HepG2 (cell line): ENCODE measurements around the gene EOMES. TPM values are rescaled to one million over a fixed set of nuclear protein-coding genes. Genes with fewer than 3 reads are reported as not detected.

Experiments used
- GFI1 ChIP-seq: sonication (generic); formaldehyde crosslinking; IDR thresholded peaks from 2 replicates; pipeline ENCODE4 v1.5.0; 2020; ENCODE audit warnings: missing genetic modification reagents, mild to moderate bottlenecking, borderline replicate concordance
- HNRNPK ChIP-seq: fragments of 200-400 bp; formaldehyde crosslinking; IDR thresholded peaks from 2 replicates; pipeline ENCODE4 v1.6.1; 2018; ENCODE audit warnings: low read length, low read depth, moderate library complexity, mild to moderate bottlenecking; ENCODE audit not compliant: poor library complexity, severe bottlenecking
- MLLT10 ChIP-seq: sonication (generic); formaldehyde crosslinking; IDR thresholded peaks from 2 replicates; pipeline ENCODE4 v1.4.0; 2020; ENCODE audit warnings: missing genetic modification reagents
- PHF21A ChIP-seq: sonication (generic); formaldehyde crosslinking; IDR thresholded peaks from 2 replicates; pipeline ENCODE4 v1.5.0; 2020; ENCODE audit warnings: mild to moderate bottlenecking, missing genetic modification reagents
- SIX4 ChIP-seq: sonication (generic); formaldehyde crosslinking; IDR thresholded peaks from 2 replicates; pipeline ENCODE4 v1.4.0; 2020; ENCODE audit warnings: missing genetic modification reagents
- ZNF121 ChIP-seq: sonication (generic); formaldehyde crosslinking; IDR thresholded peaks from 2 replicates; pipeline ENCODE4 v1.5.0; 2020; ENCODE audit warnings: mild to moderate bottlenecking, missing genetic modification reagents
- ZNF367 ChIP-seq: sonication (generic); formaldehyde crosslinking; IDR thresholded peaks from 2 replicates; pipeline ENCODE4 v1.4.0; 2020; ENCODE audit warnings: missing genetic modification reagents, borderline replicate concordance
- ZNF652 ChIP-seq: IDR thresholded peaks from 2 replicates; pipeline ENCODE4 v1.6.1; 2016; ENCODE audit warnings: low read depth, borderline replicate concordance
- ZNF670 ChIP-seq: sonication (generic); formaldehyde crosslinking; IDR thresholded peaks from 2 replicates; pipeline ENCODE4 v1.8.0; 2022; ENCODE audit warnings: mild to moderate bottlenecking, missing genetic modification reagents, borderline replicate concordance
- polyA plus RNA-seq, 8 experiments: library from polyadenylated mRNA; depleted of rRNA in 3 of 8; stranded (reverse) in 7 of 8; unstranded in 1 of 8; fragments of >200 nt; fragmentation: Illumina TruSeq in 4 of 8; extraction: Trizol in 4 of 8; gene quantifications; 2 replicates each; pipeline versions ENCODE4 v1.2.1 to v1.2.3, GENCODE V29; 2011 to 2016; ENCODE audit warnings: low read depth in 4 of 8, missing spikeins in 1 of 8, mixed read lengths in 1 of 8; ENCODE audit not compliant: insufficient read depth in 1 of 8
- total RNA-seq, 5 experiments: library from RNA; depleted of rRNA; stranded (reverse); fragments of >200 nt; fragmentation: Illumina TruSeq; extraction: Trizol; gene quantifications; 2 replicates each; pipeline ENCODE4 v1.2.3, GENCODE V29; 2016; ENCODE audit warnings: low read depth in 1 of 5
- TF ChIP-seq, protein P1 (sequence below): sonication (generic); IDR thresholded peaks from 2 replicates; pipeline ENCODE4 v1.6.1; 2016; ENCODE audit warnings: low read depth, borderline replicate concordance
- TF ChIP-seq, protein P2 (sequence below): sonication (generic); formaldehyde crosslinking; IDR thresholded peaks from one replicate; pipeline ENCODE4 v1.5.1; 2020; ENCODE audit warnings: mild to moderate bottlenecking, missing genetic modification reagents; ENCODE audit errors: not compliant biosample characterization
- TF ChIP-seq, protein P3 (sequence below): sonication (generic); formaldehyde crosslinking; conservative IDR thresholded peaks from 2 replicates; pipeline ENCODE4 v1.8.0; 2022; ENCODE audit warnings: mild to moderate bottlenecking, moderate library complexity, missing genetic modification reagents
- TF ChIP-seq, protein P4 (sequence below): sonication (generic); formaldehyde crosslinking; IDR thresholded peaks from 2 replicates; pipeline ENCODE4 v1.4.0; 2020; ENCODE audit warnings: mild to moderate bottlenecking, low read depth, missing genetic modification reagents
- TF ChIP-seq, protein P5 (sequence below): sonication (generic); formaldehyde crosslinking; IDR thresholded peaks from 2 replicates; pipeline ENCODE4 v1.5.0; 2020; ENCODE audit warnings: missing genetic modification reagents

Gene EOMES
- total and polyA plus RNA-seq, 2 of the 13 experiments (the other 11 are each of a cell fraction or from before 2014, with no cell fraction given), result 0.11 to 0.12 TPM

DNA sequence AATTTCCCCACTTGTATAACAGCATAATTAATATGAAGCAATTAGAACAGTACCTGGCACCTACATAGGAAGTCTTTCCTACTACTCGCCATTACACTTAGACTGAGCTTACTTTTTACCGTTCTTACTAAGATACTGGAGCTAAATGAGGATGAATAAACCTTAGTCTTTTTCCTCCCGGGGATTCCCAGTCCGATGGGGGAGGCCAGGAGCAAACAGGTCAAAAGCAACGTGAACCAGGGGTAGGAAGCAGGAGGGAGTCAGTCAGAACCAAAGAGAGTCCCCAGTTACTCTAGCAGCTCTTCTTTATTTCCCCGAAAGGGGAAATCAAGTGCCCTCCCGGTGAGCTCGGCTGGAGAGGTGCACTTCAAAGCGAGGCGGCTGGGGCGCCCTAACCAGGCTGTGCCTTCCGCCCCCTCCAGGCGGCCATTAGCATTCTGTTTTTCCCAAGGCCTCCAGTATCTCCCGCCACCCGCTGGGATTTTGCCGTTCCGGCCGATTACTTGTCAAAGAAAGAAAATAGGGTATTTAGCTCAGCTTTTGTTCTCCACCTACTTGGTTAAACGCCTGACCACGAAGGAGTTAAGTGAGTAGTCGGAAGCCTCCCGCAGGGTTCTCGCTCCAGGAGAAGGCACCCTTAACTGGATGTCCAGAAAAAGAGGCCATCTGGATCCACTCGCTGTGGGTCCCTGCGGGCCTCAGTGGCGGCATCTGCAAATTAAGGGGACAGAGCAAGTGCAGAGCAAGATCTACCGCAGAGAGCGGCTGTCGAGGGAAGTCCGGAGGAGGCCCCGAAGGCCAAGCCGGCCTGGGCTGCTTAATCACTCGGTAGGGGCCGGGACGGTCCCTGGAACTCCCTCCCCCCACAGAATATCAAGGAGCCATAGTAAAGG is 6.3 kb upstream of the EOMES start (continued):
- TF ChIP-seq, protein P1, sequence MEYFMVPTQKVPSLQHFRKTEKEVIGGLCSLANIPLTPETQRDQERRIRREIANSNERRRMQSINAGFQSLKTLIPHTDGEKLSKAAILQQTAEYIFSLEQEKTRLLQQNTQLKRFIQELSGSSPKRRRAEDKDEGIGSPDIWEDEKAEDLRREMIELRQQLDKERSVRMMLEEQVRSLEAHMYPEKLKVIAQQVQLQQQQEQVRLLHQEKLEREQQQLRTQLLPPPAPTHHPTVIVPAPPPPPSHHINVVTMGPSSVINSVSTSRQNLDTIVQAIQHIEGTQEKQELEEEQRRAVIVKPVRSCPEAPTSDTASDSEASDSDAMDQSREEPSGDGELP, result no peak
- peak; percentile 46 for TF ChIP-seq ZNF652 (CRISPR knock-in tag)
- no peak for TF ChIP-seq ZNF367
- TF ChIP-seq ZNF121 (CRISPR knock-in tag), result no peak
- no peak for TF ChIP-seq PHF21A (CRISPR knock-in tag)
- no peak for TF ChIP-seq MLLT10 (CRISPR knock-in tag)
- no peak for TF ChIP-seq GFI1 (CRISPR knock-in tag)
- no peak for TF ChIP-seq HNRNPK
- no peak for TF ChIP-seq SIX4 (CRISPR knock-in tag)
- TF ChIP-seq, protein P2, sequence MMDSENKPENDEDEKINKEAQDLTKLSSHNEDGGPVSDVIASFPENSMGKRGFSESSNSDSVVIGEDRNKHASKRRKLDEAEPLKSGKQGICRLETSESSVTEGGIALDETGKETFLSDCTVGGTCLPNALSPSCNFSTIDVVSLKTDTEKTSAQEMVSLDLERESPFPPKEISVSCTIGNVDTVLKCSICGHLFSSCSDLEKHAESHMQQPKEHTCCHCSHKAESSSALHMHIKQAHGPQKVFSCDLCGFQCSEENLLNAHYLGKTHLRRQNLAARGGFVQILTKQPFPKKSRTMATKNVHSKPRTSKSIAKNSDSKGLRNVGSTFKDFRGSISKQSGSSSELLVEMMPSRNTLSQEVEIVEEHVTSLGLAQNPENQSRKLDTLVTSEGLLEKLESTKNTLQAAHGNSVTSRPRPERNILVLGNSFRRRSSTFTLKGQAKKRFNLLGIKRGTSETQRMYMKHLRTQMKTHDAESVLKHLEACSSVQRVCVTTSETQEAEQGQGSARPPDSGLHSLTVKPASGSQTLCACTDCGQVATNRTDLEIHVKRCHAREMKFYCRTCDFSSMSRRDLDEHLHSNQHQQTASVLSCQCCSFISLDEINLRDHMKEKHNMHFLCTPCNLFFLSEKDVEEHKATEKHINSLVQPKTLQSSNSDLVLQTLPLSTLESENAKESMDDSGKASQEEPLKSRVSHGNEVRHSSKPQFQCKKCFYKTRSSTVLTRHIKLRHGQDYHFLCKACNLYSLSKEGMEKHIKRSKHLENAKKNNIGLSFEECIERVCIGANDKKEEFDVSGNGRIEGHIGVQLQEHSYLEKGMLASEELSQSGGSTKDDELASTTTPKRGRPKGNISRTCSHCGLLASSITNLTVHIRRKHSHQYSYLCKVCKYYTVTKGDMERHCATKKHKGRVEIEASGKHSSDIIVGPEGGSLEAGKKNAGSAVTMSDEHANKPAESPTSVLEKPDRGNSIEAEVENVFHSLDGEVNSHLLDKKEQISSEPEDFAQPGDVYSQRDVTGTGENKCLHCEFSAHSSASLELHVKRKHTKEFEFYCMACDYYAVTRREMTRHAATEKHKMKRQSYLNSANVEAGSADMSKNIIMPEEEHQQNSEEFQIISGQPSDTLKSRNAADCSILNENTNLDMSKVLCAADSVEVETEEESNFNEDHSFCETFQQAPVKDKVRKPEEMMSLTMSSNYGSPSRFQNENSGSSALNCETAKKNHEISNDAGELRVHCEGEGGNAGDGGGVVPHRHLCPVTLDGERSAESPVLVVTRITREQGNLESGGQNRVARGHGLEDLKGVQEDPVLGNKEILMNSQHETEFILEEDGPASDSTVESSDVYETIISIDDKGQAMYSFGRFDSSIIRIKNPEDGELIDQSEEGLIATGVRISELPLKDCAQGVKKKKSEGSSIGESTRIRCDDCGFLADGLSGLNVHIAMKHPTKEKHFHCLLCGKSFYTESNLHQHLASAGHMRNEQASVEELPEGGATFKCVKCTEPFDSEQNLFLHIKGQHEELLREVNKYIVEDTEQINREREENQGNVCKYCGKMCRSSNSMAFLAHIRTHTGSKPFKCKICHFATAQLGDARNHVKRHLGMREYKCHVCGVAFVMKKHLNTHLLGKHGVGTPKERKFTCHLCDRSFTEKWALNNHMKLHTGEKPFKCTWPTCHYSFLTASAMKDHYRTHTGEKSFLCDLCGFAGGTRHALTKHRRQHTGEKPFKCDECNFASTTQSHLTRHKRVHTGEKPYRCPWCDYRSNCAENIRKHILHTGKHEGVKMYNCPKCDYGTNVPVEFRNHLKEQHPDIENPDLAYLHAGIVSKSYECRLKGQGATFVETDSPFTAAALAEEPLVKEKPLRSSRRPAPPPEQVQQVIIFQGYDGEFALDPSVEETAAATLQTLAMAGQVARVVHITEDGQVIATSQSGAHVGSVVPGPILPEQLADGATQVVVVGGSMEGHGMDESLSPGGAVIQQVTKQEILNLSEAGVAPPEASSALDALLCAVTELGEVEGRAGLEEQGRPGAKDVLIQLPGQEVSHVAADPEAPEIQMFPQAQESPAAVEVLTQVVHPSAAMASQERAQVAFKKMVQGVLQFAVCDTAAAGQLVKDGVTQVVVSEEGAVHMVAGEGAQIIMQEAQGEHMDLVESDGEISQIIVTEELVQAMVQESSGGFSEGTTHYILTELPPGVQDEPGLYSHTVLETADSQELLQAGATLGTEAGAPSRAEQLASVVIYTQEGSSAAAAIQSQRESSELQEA (CRISPR knock-in tag), result no peak
- TF ChIP-seq, protein P3, sequence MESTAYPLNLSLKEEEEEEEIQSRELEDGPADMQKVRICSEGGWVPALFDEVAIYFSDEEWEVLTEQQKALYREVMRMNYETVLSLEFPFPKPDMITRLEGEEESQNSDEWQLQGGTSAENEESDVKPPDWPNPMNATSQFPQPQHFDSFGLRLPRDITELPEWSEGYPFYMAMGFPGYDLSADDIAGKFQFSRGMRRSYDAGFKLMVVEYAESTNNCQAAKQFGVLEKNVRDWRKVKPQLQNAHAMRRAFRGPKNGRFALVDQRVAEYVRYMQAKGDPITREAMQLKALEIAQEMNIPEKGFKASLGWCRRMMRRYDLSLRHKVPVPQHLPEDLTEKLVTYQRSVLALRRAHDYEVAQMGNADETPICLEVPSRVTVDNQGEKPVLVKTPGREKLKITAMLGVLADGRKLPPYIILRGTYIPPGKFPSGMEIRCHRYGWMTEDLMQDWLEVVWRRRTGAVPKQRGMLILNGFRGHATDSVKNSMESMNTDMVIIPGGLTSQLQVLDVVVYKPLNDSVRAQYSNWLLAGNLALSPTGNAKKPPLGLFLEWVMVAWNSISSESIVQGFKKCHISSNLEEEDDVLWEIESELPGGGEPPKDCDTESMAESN, result no peak
- TF ChIP-seq, protein P4, sequence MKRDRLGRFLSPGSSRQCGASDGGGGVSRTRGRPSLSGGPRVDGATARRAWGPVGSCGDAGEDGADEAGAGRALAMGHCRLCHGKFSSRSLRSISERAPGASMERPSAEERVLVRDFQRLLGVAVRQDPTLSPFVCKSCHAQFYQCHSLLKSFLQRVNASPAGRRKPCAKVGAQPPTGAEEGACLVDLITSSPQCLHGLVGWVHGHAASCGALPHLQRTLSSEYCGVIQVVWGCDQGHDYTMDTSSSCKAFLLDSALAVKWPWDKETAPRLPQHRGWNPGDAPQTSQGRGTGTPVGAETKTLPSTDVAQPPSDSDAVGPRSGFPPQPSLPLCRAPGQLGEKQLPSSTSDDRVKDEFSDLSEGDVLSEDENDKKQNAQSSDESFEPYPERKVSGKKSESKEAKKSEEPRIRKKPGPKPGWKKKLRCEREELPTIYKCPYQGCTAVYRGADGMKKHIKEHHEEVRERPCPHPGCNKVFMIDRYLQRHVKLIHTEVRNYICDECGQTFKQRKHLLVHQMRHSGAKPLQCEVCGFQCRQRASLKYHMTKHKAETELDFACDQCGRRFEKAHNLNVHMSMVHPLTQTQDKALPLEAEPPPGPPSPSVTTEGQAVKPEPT (CRISPR knock-in tag), result no peak
- TF ChIP-seq ZNF670 (CRISPR knock-in tag), result no peak
- TF ChIP-seq, protein P5, sequence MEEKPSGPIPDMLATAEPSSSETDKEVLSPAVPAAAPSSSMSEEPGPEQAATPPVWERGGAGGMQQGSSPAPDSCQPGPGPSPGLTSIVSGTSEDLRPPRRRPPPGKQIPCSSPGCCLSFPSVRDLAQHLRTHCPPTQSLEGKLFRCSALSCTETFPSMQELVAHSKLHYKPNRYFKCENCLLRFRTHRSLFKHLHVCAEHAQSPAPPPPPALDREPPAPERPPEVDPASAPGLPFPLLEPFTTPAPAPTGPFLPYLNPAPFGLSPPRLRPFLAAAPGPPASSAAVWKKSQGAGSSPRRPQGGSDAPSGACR (CRISPR knock-in tag), result no peak
